GM10266 (cell line): ENCODE measurements around the gene TBC1D24.
A peak's percentile ranks its signal among the peaks of the same experiment; 100 is the strongest.

Experiments
- DNase-seq: peaks from one replicate; pipeline ENCODE4 v3.0.0; 2012; ENCODE audit errors: extremely low spot score
- TF ChIP-seq, protein P1 (sequence below): IDR thresholded peaks from 2 replicates; pipeline ENCODE4 v1.5.1; 2012; ENCODE audit warnings: mild to moderate bottlenecking, low read depth; ENCODE audit not compliant: control insufficient read depth, insufficient read depth; ENCODE audit errors: missing control alignments

TBC1D24 gene

DNA sequence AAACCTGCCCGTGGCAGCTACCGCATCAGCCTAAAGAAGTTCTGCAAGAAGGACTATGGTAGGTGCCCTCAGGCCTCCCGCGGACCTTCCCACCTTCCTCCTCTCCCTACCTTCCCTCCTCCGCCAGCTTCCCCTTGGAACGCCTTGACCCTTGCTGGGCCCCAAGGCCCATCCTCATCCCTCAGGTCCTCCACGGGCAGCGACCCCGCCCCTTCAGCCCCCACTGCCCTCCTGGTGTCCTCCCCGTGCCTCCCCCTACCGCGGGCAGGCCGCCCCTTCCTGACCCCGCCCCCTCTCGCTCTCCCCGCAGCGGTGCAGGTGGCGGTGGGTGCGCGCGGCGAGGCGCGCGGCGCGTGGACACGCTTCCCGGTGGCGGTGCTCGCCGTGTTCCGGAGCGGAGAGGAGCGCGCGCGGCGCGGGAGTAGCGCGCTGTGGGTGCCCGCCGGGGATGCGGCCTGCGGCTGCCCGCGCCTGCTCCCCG lies 1.4 kb upstream of the TBC1D24 start:
- TF ChIP-seq, protein P1, sequence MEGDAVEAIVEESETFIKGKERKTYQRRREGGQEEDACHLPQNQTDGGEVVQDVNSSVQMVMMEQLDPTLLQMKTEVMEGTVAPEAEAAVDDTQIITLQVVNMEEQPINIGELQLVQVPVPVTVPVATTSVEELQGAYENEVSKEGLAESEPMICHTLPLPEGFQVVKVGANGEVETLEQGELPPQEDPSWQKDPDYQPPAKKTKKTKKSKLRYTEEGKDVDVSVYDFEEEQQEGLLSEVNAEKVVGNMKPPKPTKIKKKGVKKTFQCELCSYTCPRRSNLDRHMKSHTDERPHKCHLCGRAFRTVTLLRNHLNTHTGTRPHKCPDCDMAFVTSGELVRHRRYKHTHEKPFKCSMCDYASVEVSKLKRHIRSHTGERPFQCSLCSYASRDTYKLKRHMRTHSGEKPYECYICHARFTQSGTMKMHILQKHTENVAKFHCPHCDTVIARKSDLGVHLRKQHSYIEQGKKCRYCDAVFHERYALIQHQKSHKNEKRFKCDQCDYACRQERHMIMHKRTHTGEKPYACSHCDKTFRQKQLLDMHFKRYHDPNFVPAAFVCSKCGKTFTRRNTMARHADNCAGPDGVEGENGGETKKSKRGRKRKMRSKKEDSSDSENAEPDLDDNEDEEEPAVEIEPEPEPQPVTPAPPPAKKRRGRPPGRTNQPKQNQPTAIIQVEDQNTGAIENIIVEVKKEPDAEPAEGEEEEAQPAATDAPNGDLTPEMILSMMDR: no peak
- DNase-seq: peak; percentile 56

DNA sequence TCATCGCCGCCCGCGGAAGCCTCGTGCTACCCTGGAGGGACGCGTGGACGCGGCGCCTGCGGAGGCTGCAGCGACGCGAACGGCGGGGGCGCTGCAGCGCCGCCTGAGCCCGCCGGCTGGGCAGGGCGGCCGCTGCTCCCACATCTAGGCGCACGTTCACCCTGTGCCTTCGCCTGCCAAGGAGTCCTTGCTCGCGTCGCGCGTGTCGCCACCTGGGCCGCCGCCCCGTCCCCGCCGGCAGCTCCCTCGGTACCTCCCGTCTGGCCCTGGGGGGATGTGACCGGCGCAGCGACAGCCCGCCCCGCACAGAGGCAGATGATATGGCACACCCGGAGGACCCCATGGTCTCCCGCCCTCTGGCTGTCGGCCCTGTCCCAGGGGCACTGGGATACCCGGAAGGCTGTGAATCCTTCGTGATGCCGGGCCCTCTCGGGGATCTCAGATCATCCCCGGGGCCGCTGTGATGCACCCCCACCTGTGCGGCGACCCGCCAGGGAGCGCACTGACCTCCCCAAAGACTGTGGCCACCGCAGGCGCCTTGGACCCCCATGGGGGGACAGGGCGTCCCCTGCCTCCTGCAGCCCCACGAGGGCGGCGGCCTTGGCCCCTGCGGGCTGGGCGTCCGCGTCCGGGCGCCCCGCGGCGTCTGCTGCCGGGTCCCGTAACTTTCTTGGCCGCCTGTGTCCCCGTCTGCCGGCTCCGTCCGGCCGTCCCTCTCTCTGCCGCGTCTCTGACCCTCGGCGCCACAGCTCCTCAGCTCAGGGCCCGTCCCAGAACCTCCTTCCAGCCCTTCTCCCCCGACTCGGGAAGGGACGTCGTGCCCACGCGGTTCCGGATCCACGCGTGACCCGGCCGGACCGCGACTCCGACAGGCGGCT lies 689 bp upstream of the TBC1D24 start:
- DNase-seq: peak; percentile 87
- TF ChIP-seq, protein P1: peak; percentile 77

DNA sequence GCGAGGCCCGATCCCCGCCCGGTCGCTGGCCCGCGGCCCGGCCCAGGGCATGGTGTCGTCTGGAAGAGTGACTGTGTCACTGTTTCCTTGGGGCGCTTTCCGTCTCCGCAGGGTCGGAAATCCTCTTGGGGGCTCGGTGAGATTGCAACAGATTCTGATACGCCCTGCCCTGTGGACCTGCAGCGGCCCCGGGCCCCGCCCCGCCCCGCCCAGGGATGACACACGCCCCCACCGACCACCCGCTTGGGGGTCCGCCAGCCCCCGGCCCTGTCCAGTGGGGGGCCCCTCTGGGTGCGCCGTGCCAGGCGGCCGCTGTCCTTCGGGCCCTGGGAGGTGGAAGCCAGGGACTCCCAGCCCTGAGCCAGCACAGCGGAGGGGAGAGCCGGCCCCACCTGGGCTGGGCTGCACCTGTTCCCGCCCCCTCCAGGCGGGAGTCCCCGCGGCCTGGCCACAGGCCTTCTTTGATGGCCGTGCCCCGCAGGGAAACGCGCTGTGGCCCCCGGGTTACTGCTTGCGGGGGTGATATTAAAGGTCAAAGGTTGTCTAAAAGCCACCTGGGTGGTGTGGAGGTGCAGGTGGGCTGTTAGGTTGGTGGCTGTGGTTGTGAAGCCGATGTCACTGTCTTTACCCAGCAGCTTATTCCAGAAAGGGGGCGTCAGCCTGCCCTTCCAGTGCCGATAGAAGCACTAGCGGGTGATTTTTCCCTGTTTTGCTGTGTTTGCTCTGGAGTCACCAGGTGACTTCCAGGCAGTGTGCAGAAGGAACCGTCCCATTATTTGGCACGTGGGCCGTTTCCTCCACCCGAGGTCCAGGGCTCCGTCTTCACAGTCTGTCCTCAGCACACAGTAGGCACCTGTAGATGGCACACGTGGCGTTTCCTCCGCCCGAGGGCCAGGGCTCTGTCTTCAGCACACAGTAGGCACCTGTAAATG lies 752 bp downstream of the TBC1D24 start:
- TF ChIP-seq, protein P1: no peak
- peak; percentile 67 for DNase-seq

DNA sequence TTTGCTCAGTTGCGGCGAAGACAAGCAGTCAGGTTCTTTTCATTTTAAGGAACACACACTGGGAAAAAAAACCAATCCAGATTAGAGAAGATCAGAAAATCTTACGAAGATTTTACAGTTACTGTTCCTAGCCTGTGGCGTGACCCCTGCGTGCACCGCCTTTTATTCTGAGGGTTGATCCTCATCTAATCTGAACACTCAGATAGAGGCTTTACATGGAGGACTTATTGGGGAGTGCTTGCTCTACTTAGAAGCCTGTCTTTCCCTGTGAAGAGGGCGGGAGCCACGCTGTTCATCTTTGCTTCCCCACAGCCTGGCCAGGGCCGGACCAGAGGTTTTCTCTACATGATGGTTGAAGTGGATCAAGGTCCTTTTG lies 1.4 kb downstream of the TBC1D24 start:
- no peak for DNase-seq
- TF ChIP-seq, protein P1: no peak

DNA sequence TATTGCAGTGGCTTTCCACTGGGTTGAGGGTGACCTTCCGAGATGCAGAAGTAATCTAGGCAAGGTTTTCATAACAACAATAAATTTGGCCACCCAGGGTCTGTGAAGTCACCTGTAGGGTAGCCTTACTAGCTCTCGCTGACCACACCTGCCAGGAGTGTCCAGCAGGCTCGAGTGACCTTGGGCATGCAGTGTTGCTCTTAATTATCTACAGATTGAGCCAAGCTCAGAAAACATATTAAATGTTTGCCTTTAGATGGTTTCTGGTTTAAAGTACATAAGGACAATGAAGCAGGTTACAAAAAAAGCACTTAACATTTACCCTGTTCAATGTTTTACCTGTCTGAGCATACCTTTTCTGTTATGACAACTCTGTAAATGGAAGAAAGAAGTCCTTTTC lies 1.8 kb downstream of the TBC1D24 start:
- no peak for DNase-seq
- TF ChIP-seq, protein P1: no peak

DNA sequence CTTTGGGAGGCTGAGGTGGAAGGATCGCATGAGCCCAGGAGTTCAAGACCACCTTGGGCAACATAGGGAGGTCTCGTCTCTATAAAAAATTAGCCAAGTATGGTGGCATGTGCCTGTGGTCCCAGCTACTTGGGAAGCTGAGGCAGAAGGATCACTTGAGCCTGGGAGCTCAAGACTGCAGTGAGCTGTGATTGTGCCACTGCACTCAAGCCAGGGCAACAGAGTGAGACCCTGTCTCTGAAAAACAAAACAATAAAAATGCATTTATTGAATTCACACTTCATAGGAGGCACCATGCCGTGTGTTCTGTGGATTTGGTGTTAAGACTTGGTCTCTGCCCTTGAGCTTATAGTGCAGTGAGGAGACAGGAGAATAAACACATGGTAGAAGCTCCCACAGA lies 2.4 kb downstream of the TBC1D24 start:
- no peak for DNase-seq

More for the DNA sequence above, 2.4 kb downstream of the TBC1D24 start:
- TF ChIP-seq, protein P1: no peak
